GM21619 (cell line): Measurements from ENCODE around the gene NGLY1.
A peak's percentile ranks its signal among the peaks of the same experiment; 100 is the strongest.

Experiments used
- ATAC-seq: cut with Tn5 transposase; IDR thresholded peaks from one replicate; pipeline ENCODE4 v1.9.1; 2021; ENCODE audit not compliant: unreplicated experiment

Gene NGLY1

DNA sequence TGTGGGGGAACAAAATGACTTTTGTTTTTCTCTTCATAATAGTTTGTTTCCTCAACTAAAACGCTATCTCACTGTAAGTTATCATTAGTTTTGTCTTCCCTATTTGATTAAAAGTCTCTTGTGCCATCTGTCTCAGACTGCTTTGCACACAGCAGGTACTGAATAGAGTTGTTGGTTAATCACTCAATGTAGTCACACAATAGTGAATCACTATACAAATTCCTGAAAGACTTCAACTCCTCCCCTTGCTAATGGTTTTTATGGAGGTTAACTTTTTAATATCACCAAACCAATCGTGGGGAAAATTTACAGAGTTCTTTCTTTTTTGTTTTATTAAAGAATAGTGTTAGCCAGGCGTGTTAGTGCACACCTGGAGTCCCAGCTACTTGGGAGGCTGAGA is 2.6 kb upstream of the NGLY1 start:
- no peak for ATAC-seq

DNA sequence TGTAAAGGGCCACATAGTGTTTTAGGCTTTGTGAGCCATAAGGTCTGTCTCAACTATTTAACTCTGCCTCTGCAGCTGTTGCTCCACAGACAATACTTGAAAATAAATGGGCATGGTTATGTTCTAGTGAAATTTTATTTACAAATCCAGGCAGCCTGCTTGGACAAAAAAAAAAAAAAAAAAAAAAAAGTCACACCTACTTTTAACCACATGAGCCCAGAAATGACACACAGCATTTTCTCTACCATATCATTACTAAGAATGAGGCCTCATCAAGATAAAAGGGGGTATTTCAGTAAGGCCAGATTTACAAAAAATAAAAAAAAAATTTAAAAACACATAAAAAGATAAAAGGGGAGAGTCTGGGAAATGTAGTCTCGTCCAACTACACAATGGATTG is 1.7 kb upstream of the NGLY1 start:
- ATAC-seq = no peak

DNA sequence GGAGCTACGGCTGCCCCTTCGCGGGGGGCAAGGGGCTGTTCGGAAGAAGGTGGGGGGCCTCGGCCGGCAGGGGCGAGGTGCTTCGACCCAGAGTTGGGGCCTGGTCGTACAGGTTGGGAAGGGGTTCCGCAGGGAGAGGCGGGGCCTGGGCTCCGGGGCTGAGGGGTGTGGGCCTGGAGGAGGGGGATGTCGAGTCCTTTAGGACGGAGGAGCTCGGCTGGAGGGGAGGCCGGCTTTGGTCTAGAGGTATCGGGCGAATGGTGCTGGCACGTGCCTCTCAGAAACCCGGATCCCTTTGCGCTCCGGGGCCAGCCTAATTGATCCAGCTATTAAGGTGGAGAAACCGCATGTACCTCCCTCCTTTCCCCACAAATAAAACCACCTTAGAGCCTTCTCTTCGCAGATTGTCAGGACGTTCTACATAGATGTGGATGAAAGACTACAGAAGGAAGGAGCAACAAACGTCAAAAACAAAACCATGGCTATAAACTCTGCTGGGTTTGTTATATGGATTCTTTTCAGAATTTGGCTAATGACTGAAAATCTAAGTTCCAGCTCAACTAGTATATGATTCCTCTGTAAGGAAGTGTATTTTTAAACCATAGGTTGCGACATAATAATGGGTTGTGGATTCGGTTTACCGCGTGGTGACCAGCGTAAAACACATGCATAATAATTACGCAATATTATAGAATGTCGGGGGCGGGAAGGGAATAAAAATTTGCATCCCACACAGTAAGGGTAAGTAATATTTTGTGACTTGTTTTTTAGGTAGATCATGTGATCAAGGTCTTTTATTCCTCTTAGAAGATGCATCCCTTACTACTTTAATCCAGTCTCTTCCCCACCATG is 644 bp upstream of the NGLY1 start:
- peak; percentile 25 for ATAC-seq

DNA sequence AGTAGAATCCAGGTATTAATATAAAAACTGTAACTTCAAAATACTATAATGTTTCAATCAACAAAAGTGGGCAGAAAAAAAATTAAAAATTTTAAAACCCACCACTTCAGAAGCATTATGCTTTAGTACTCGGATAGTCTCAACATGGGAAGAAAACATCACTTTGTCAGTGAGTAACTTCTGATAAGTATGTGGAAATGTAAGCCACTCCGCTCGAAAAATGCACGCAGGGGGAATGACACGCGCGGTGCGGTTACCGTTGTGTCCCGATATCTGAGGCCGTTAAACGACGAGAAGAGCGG is 656 bp downstream of the NGLY1 start:
- no peak for ATAC-seq

DNA sequence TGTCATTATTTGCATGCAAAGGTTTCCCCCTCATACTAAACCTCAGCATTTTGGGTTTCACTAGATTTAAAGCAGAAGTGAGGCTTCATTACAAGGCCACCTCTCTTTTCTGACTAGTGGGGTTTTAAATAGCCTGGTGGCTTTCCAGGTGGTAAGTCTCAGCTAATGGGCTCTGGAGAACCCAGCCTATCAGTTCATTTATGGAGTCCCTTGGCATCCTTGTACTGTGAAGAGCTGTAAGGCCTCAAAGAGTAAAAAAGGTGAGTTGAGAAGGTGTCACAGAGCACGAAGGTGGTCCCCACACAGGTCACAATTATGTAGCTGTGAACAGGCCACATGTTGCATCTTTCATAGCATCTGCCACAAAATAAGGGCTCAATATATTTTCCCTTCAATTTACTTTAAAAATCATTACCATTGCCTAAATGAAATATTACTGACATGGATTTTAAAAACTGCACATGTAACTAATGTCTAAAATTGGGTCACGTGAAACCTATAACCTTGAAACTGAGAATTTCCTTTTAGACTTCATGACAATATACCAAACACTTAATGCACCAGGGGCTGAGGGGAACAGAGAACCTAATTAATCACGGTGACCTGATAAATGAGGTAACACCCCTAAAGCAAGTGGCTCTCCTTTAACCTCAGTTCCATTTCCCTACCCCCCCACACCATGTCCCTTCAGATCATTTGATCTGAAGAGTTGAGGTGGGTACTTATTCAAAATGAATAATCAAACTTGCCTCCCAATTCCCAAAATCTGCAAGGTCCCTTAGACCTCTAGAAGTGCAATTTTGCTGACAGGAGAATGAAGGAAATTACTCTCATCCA is 1.3 kb downstream of the NGLY1 start:
- ATAC-seq = peak; percentile 49

DNA sequence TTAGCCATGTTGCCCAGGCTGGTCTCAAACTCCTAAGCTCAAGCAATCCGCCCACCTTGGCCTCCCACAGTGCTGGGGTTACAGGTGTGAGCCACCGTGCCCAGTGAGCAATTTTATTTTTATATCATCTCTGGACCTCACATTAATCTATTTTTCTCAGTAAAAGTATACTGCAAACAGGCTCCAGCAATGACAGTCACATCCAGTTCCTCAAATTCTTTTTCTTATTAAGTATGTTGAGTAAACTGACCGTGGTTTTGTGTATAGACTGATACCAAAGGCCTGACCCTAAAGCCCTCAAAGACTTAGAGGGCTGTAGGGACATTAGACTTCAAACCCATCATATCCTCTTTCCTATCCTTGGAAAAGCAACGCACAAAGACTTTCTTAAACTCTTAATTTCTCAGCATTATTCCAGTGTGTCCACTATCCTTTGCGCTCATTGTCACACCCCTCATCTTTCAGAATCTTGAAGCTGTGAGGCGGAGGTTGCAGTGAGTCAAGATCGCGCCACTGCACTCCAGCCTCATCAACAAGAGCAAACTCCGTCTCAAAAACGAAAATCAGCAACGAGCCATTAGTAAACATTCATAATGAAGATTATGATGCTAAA is 2.0 kb downstream of the NGLY1 start:
- no peak for ATAC-seq

DNA sequence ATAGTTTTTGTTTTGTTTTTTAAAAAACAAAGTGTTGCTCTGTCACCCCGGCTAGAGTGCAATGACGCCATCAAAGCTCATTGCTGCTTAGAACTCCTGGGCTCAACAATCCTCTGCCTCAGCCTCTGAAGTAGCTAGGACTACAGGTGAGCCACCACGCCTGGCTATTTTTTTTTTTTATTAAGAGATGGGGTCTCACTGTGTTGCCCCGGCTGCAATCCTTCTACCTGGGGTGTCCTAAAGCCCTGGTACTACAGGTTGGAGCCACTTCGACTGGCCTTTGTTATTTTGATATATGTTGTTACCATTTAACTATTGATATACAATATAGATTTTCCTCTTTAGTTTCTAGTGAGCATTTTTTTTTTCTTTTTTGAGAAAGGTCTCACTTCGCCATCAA is 2.6 kb downstream of the NGLY1 start:
- no peak for ATAC-seq

DNA sequence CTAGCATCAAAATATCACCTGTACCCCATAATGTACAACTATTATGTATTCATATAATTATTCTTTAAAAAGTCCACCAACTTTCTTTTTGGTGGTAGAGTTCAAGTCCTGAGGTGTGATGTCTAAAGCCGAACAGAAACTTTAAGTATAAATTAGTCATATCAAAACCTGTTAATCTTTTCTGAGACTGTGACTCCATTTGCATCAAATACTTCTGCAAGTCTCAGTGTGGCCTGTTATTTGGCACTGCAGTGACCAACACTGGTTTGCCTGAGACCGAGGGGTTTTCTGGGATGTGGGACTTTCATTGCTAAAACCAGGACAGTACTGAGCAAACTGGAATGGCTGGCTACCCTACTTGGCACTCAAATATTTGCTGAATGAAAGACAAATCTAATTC is 7.3 kb downstream of the NGLY1 start:
- peak; percentile 73 for ATAC-seq

DNA sequence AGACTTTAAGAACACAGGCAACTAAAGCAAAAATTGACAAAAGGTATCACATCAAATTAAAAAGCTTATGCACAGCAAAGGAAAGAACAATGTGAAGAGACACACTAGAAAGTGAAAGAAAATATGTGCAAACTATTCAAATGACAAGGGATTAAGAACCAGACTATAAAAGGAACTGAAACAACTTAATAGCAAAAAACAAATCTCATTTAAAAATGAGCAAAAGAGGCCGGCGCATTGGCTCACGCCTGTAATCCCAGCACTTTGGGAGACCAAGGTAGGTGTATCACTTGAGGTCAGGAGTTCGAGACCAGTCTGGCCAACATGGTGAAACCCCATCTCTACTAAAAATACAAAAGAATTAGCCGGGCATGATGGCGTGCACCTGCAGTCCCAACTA is 14.4 kb downstream of the NGLY1 start:
- ATAC-seq = peak; percentile 91

DNA sequence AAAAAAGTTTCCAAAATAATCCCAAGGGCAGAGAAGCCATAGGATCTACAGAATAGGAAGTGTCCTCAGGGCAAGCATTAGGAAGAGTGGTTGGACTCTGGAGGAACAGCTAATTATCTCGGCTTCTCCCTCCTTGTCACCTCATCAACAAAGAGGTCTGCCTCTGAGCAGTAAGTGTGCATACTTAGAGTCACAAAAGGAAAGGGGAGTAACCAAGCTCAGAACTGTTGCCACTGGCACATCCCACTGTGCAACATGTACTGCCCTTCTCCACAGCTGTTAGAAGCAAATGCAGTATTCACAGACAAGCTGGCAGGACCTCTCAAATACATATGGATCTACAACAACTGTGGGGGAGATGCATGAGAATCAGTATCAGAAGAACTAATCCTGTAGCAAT is 31.5 kb downstream of the NGLY1 start:
- ATAC-seq = no peak

DNA sequence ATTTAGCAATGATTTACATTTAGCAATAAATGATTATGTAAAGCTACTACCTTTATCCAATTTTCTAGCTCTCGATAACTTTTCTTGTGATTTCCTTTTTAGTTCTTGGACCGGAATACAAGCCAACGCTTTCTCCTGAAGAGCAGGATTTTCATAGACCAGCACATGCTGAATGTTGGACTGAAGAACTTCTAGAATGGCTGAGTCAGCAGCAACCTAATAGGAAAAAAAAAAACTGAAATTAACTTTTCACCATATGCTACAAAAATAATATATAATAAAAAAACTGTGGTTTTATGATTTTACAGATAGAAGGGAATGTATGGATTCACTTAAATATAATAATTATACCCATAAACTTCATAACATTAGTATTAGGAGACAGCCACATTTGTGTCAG is 32.2 kb downstream of the NGLY1 start:
- ATAC-seq = no peak

DNA sequence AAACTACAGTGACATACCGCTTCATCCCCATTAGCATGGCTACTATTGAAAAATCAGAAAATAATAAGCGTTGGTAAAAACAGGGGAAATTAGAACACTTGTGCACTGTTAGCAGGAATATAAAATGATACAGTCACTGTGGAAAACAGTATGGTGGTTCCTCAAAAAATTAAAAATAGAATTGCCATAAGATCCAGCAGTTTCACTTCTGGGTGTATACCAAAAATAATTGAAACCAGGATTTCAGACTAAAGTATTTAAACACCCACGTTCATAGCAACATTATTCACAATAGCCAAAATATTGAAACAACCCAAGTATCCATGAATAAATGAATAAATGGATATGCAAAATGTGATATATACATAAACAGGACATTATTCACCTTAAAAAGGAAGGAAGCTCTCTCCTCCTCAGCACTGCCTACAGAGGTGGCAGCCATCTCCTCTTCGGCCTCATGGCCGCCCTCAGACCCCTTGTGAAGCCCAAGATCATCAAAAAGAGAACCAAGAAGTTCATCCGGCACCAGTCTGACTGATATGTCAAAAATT is 34.1 kb downstream of the NGLY1 start:
- no peak for ATAC-seq

DNA sequence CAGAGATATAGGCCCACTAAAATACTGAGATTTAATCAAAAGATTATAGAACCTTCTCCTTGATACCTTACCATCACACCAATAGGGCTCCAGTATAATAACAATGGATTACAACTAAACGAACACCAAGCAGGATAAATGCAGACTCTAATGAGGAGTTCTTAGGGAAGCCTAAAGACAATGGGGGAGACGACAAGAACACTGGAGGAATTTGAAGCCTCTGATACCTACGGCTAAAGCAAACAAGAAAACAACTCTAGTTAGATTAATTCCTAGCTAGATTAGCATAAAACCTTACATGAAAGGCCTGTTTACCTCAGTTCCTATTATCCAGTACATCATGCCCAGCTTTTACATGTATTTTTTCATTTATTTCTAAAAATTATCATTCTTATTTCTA is 35.1 kb downstream of the NGLY1 start:
- ATAC-seq = no peak

DNA sequence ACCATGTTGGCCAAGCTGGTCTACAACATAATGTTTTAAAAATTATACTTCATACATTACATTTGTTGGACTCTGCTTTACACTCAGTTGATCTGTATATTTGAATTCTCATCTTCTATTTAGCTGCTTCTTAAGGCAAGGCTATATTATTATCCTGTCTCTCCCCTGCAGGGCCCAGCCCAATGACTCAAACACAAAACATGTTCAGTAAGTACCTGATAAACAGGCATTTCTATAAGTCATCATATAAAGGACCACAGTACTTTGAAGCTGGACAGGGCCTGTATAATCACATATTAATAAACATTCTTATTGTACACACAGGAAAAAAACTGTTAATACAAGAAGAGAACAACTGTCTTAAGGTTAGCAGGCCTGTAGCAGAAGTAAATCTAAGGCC is 36.2 kb downstream of the NGLY1 start:
- no peak for ATAC-seq

DNA sequence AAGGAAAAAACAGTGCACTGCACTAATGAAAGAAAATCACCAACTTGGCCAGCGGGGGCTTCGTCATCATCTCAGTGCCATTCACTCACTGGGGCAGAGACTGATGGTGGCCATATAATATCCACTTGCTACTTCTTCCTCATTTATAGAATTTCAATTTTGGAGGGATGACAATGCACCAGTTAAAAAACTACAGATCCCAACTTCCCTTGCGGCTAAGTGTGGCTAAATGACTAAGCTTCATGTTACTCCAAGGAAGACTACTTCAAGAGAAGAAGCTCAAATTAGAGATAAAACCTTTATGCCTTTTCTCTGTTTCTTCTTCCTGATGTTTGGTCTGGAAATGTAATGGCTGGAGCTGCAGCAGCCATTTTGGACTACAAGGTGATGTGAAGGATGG is 38.8 kb downstream of the NGLY1 start:
- no peak for ATAC-seq

DNA sequence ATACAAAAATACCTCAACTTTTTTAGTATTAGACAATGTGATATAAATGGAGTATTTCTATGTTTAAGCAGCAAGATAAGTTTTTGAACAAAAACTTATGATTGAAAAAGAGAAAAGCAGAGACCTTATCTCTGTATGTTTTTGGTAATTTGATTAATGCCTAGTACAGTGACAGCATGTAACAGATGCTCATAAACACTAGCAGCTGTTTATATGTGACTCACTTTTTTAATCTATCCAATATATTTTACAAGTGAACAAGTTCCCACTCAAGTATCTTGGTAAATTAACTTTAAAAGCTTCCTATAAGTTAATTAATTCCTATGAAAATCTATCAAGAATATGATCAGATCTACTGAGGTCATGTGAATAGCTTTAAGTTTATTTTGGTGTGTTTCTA is 55.1 kb downstream of the NGLY1 start:
- no peak for ATAC-seq

DNA sequence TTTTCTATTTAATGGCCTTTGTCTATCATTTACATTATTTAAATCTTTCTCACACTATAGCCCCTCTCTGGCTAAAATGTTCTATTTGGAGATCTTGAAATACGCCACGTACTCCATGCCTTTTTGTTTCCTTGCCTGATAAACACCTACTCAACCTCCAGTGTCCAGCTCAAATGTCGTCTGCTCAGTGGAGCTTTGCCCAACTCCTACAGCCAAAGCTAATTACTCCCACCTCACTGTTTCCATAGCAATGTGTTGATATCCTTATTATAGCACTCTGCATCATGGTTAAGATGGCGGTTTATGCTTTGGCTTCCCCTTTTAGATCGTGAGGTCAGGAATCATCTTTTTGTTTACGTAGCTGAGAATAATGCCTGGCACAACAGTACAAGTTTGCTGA is 55.9 kb downstream of the NGLY1 start:
- no peak for ATAC-seq

DNA sequence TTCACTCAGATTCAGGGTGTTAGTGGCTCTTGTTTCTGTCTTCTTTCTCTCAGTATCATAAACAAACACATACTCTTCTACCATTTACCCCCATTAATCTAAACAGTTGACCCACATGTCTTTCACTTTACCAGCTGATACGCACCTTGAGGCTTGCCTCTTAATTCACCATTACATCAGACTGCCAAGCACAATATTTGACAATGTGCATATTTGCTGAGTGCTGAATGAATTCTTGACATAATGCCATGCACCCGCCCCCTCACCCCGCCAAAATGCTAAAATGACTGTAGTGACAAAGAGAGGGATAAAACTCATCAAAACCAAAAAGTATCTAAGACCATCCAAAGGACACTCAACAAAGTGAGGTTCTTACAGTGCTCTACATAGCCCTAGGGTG is 57.4 kb downstream of the NGLY1 start:
- no peak for ATAC-seq

DNA sequence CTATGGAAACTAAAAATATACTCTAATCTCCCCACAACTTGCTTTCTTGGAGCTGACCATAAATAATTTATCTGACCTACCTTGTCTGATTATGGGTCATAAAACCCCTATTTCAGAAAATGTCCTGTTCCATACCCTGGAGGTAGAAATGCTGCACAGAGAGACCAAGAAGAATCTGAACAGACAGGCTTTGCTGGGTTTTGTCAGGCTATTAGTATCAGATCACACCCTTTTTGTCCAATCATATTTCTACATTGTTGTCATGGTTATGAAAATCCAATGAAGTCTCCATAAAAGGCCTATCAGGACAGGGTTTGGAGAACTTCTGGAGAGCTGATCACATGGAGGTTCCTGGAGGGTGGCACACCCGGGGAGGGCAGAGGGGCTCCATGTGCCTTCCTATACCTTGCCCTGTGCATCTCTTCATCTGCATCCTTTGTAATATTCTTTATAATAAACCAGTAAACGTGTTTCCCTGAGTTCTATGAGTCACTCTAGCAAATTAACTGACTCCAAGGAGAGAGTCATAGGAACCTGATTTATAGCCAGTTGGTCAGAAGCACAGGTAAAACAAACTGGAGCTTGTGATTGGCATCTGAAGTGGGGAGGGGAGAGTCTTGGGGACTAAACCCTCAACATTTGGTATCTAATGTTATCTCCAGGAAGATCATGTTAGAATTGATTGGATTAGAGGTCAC is 58.1 kb downstream of the NGLY1 start:
- no peak for ATAC-seq

DNA sequence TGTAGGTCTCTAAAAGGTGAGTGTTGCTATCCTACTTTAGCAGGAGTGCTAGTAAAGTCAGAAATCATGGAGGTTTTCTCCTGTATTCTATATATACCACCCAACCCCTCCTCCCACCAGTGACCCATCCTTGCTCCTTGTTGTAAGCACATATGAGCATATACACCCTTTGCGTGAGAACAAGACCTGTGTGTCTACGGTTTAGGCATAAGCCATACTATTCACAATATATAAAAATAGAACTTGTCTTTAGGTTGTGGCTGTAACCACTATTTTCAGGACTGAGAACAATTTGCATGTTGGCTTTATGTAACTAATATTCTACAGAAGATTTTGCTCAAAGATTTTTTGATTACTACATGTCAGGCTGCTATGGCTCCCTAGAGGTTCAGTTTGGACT is 59.4 kb downstream of the NGLY1 start:
- peak; percentile 67 for ATAC-seq

DNA sequence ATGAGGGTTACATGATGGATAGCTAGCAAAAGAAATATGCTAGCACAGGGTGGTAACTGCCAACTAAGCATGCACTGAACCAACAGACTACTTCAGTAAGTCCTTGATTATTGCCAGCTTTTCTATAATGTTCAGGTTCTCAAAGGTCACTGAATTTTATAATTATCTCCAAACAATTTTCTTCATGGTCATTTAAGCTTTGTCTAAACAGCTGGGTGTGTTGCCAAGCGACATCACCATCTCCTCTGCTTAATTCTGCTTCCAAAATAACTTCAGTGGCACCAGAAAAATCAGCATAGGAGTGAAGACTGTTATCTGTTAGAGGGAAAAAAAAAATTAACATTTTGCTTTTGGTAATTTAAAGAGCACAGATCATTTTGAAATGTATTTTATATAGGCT is 63.9 kb downstream of the NGLY1 start:
- ATAC-seq = no peak
